ENCODE data around the gene MEPE.

- no peak for TF ChIP-seq CTCF (IDR thresholded peaks at IDR 0.05)
- TF ChIP-seq TCF7L2 (IDR thresholded peaks at IDR 0.05; ENCODE audit: low read depth, low read length) = no peak
Measured at GRCh38 chr4:87857789-87858188, 25.0 kb downstream of the MEPE start.

Measured in Panc1 (cell line).